ENCODE results near the gene NANP.

The NANP gene

GRCh38 chr20:25571240-25571639 is 52.6 kb downstream of the NANP start:
- H3K4me3 ChIP-seq (ENCODE audit: control insufficient read depth, low read depth, low read length) = no peak overlapping the region
- DNase-seq (ENCODE audit: low read depth) = no peak
- TF ChIP-seq CTCF (conservative IDR thresholded peaks at IDR 0.05; ENCODE audit: control insufficient read depth, insufficient read depth, low read depth, low read length) = no peak

- no peak overlapping the region for H3K4me3 ChIP-seq (ENCODE audit: control insufficient read depth, low read depth, low read length)
- no peak for DNase-seq (ENCODE audit: low read depth)
- no peak for TF ChIP-seq CTCF (conservative IDR thresholded peaks at IDR 0.05; ENCODE audit: control insufficient read depth, insufficient read depth, low read depth, low read length)
Measured at GRCh38 chr20:25570148-25570530, 53.7 kb downstream of the NANP start.

GRCh38 chr20:25567286-25567685 is 56.5 kb downstream of the NANP start:
- no peak overlapping the region for H3K4me3 ChIP-seq (ENCODE audit: control insufficient read depth, low read depth, low read length)
- TF ChIP-seq CTCF (conservative IDR thresholded peaks at IDR 0.05; ENCODE audit: control insufficient read depth, insufficient read depth, low read depth, low read length) = no peak
- DNase-seq (ENCODE audit: low read depth) = no peak

GRCh38 chr20:25566821-25567220 is 57.0 kb downstream of the NANP start:
- H3K4me3 ChIP-seq (ENCODE audit: control insufficient read depth, low read depth, low read length) = no peak overlapping the region
- no peak for TF ChIP-seq CTCF (conservative IDR thresholded peaks at IDR 0.05; ENCODE audit: control insufficient read depth, insufficient read depth, low read depth, low read length)
- no peak for DNase-seq (ENCODE audit: low read depth)

DNA sequence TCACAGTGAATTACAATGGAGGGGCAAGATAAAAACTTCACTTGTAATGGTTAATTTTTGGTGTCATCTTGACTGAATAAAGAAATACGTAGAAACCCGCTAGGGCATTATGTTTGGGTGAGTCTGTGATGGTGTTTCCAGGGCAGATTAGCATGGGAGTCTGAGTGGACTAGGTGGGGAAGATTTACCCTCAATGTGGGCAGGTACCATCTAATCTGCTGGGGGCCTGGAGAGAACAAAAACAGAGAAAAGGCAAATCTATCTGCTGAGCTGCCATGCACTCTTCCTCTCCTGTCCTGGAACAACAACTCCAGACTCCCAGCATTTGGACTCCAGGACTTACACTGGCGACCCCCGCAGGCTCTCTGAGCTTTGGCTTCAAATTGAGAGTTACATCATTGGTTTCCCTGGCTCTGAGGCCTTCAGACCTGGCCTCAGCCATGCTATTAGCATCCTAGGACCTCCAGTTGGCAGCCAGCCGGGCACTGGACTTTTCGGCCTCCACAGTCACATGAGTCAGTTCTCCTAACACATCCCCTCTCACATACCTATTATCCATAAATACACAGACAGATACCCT is 58.1 kb downstream of the NANP start:
- peak; percentile 24 for DNase-seq (ENCODE audit: low read depth)
- no peak for TF ChIP-seq CTCF (conservative IDR thresholded peaks at IDR 0.05; ENCODE audit: control insufficient read depth, insufficient read depth, low read depth, low read length)
- no peak overlapping the region for H3K4me3 ChIP-seq (ENCODE audit: control insufficient read depth, low read depth, low read length)

DNA sequence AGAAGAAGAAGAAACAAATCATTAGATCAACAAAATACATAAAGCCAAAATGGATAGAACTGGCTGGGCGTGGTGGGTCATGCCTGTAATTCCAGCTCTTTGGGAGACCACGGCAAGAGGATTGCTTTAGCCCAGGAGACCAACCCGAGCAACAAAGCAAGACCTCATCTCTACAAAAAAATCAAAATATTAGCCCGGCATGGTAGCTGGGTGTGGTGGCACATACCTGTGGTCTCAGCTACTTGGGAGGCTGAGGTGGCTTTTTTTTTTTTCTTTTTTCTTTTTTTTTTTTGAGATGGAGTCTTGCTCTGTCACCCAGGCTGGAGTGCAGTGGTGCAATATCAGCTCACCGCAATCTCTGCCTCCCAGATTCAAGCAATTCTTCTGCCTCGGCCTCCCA is 59.9 kb downstream of the NANP start:
- TF ChIP-seq CTCF (conservative IDR thresholded peaks at IDR 0.05; ENCODE audit: control insufficient read depth, insufficient read depth, low read depth, low read length) = no peak
- no peak overlapping the region for H3K4me3 ChIP-seq (ENCODE audit: control insufficient read depth, low read depth, low read length)
- no peak for DNase-seq (ENCODE audit: low read depth)

DNA sequence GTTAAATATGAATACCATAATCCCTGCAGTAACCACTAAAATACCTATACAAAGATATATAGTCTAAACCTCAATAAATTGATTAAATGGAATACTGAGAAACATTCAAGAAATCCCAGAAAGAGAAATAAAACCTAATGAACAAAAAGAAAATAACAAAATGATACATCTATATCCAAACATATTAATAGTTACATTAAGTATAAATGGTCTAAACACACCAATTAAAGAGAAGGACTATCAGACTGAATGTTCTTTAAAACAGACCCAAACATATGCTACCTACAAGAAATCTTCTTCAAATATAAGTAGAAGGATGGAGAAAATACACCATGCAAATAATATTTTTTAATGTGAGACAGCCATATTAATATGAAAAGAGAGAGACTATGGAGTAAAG is 60.5 kb downstream of the NANP start:
- no peak overlapping the region for H3K4me3 ChIP-seq (ENCODE audit: control insufficient read depth, low read depth, low read length)
- DNase-seq (ENCODE audit: low read depth) = no peak
- TF ChIP-seq CTCF (conservative IDR thresholded peaks at IDR 0.05; ENCODE audit: control insufficient read depth, insufficient read depth, low read depth, low read length) = no peak
